ENCODE measurements around the gene GLIS1. TPM values are rescaled to one million over a fixed set of nuclear protein-coding genes. Genes with fewer than 3 reads are reported as not detected.

The GLIS1 gene
- total RNA-seq, 1 donor from 2014 or later = not detected

GRCh38 chr1:53461323-53462044 lies 277.5 kb downstream of the GLIS1 start:
- no peak for ATAC-seq (ENCODE audit: low read depth)
- no peaks in the 10 kb centered on the region for H3K9me3 Mint-ChIP-seq
- H3K36me3 Mint-ChIP-seq (ENCODE audit: low read depth) = no peaks in the 10 kb centered on the region
- no peak for DNase-seq
- H3K27me3 Mint-ChIP-seq = peaks cover 4% of the 10 kb centered on the region
- TF ChIP-seq CTCF (IDR thresholded peaks at IDR 0.05) = no peak
- no peak overlapping the region for H3K4me3 Mint-ChIP-seq
- intact Hi-C loops (cut with micrococcal nuclease) = no loop called here
- ChIA-PET CTCF (no interaction called here), POLR2A (no interaction called here)
- no peak overlapping the region for H3K27ac Mint-ChIP-seq
- no peaks in the 10 kb centered on the region for H3K4me1 Mint-ChIP-seq

GRCh38 chr1:53460666-53461322 lies 278.2 kb downstream of the GLIS1 start:
- Mint-ChIP-seq H3K4me1 (no peaks in the 10 kb centered on the region), H3K4me3 (no peak overlapping the region), H3K36me3 (ENCODE audit: low read depth) (no peaks in the 10 kb centered on the region), H3K27ac (no peak overlapping the region), H3K27me3 (peaks cover 4% of the 10 kb centered on the region), H3K9me3 (no peaks in the 10 kb centered on the region)
- POLR2A ChIA-PET = no interaction called here
- no peak for TF ChIP-seq CTCF (IDR thresholded peaks at IDR 0.05)
- DNase-seq (no peak), ATAC-seq (ENCODE audit: low read depth) (no peak)
- CTCF ChIA-PET = no interaction called here
- intact Hi-C loops (cut with micrococcal nuclease) = no loop called here

- no peak for ATAC-seq (ENCODE audit: low read depth)
- no peak overlapping the region for H3K27ac Mint-ChIP-seq
Observed at GRCh38 chr1:53460211-53460634, 278.7 kb downstream of the GLIS1 start.

GRCh38 chr1:53459321-53460175 lies 279.4 kb downstream of the GLIS1 start, which contains the start of gene DMRTB1:
TSS of gene DMRTB1 (plus strand) at chr1:53459399. CDS start at chr1:53459454, 55 bp downstream.
- Mint-ChIP-seq H3K27ac (no peak within 1 kb of the TSS), H3K36me3 (ENCODE audit: low read depth) (no peaks in the 10 kb centered on the region), H3K4me3 (no peak within 1 kb of the TSS), H3K27me3 (peaks cover 10% of the 10 kb centered on the region), H3K9me3 (no peaks in the 10 kb centered on the region), H3K4me1 (no peaks in the 10 kb centered on the region)
- ChIA-PET CTCF (no interaction called here), POLR2A (no interaction called here)
- TF ChIP-seq CTCF (IDR thresholded peaks at IDR 0.05) = no peak
- intact Hi-C loops (cut with micrococcal nuclease) = no loop called here
- DNase-seq = no peak
- no peak for ATAC-seq (ENCODE audit: low read depth)

More at GRCh38 chr1:53460211-53460634, 278.7 kb downstream of the GLIS1 start:
- CTCF ChIA-PET = no interaction called here
- no peaks in the 10 kb centered on the region for H3K4me1 Mint-ChIP-seq
- no peak for DNase-seq
- intact Hi-C loops (cut with micrococcal nuclease) = no loop called here
- no peaks in the 10 kb centered on the region for H3K36me3 Mint-ChIP-seq (ENCODE audit: low read depth)
- no peaks in the 10 kb centered on the region for H3K9me3 Mint-ChIP-seq
- POLR2A ChIA-PET = no interaction called here
- no peak overlapping the region for H3K4me3 Mint-ChIP-seq
- peaks cover 8% of the 10 kb centered on the region for H3K27me3 Mint-ChIP-seq
- TF ChIP-seq CTCF (IDR thresholded peaks at IDR 0.05) = no peak

- CTCF ChIA-PET = no interaction called here
- DNase-seq (no peak), ATAC-seq (ENCODE audit: low read depth) (no peak)
- intact Hi-C loops (cut with micrococcal nuclease) = no loop called here
- H3K36me3 Mint-ChIP-seq (ENCODE audit: low read depth) = no peaks in the 10 kb centered on the region
- no peaks in the 10 kb centered on the region for H3K4me1 Mint-ChIP-seq
- no peak overlapping the region for H3K27ac Mint-ChIP-seq
- H3K4me3 Mint-ChIP-seq = no peak overlapping the region
- POLR2A ChIA-PET = no interaction called here
- peaks cover 11% of the 10 kb centered on the region for H3K27me3 Mint-ChIP-seq
- TF ChIP-seq CTCF (IDR thresholded peaks at IDR 0.05) = no peak
- H3K9me3 Mint-ChIP-seq = no peaks in the 10 kb centered on the region
Observed at GRCh38 chr1:53458634-53459033, 280.3 kb downstream of the GLIS1 start.
